SK-N-SH (cell line): ENCODE data around the gene NLRC5. TPM values are rescaled to one million over a fixed set of nuclear protein-coding genes. Genes with fewer than 3 reads are reported as not detected.

Source experiments
- CTCF ChIA-PET: fragments of 300-600, 350-600 bp; formaldehyde crosslinking; extraction: SDS; loops from one replicate; lab custom pipeline; 2021; lab: Yijun Ruan, JAX
- POLR2A ChIA-PET: fragments of 350-600 bp; sonication (Branson Sonifier 250); formaldehyde crosslinking; extraction: SDS; loops from one replicate; lab custom pipeline; 2020; ENCODE audit warnings: antibody characterized with exemption, inconsistent platforms; lab: Yijun Ruan, JAX
- DNase-seq: peaks from one replicate; pipeline ENCODE4 v3.0.0; 2012
- H2AFZ ChIP-seq: fragments of 200-600 bp; sonication (generic); 2 replicates; pipeline ENCODE4 v1.8.1; 2016; ENCODE audit warnings: antibody characterized with exemption, mild to moderate bottlenecking, low read depth
- H3F3A ChIP-seq: fragments of 200-600 bp; sonication (generic); replicated peaks from 2 replicates; pipeline ENCODE3; 2016; ENCODE audit warnings: antibody characterized with exemption, mild to moderate bottlenecking; ENCODE audit not compliant: insufficient read depth
- H3K27ac ChIP-seq, 2 experiments: fragments of 200-500 bp in 1 of 2; fragments of 200-600 bp in 1 of 2; sonication (Bioruptor generic) in 1 of 2; sonication (generic), shearing (Covaris generic) in 1 of 2; 2 replicates each; pipeline versions ENCODE4 v1.5.1 to v1.6.1; 2014 to 2016; ENCODE audit warnings: low read depth in 2 of 2, inconsistent platforms in 1 of 2, low read length in 1 of 2, mild to moderate bottlenecking in 1 of 2, mixed read lengths in 1 of 2
- H3K27me3 ChIP-seq: fragments of 200-600 bp; sonication (generic), shearing (Covaris generic); 2 replicates; pipeline ENCODE4 v1.6.1; 2016; ENCODE audit warnings: mixed run types; ENCODE audit not compliant: insufficient read depth
- H3K36me3 ChIP-seq, 2 experiments: fragments of 200-500 bp in 1 of 2; fragments of 200-600 bp in 1 of 2; sonication (Bioruptor generic) in 1 of 2; sonication (generic) in 1 of 2; replicated peaks in 1 of 2; 2 replicates each; pipeline versions ENCODE3 to v1.5.1; 2014 to 2016; ENCODE audit warnings: low read length in 1 of 2, mild to moderate bottlenecking in 1 of 2; ENCODE audit not compliant: insufficient read depth in 2 of 2, control insufficient read depth in 1 of 2
- H3K4me1 ChIP-seq, 2 experiments: fragments of 200-500 bp in 1 of 2; fragments of 200-600 bp in 1 of 2; sonication (Bioruptor generic) in 1 of 2; sonication (generic), shearing (Covaris generic) in 1 of 2; 2 replicates each; pipeline versions ENCODE4 v1.5.1 to v1.6.1; 2014 to 2016; ENCODE audit warnings: low read depth in 1 of 2, low read length in 1 of 2, mixed run types in 1 of 2; ENCODE audit not compliant: insufficient read depth in 2 of 2, control insufficient read depth in 1 of 2
- H3K4me2 ChIP-seq: fragments of 200-600 bp; sonication (generic), shearing (Covaris generic); 2 replicates; pipeline ENCODE4 v1.6.1; 2017; ENCODE audit warnings: mixed run types
- H3K4me3 ChIP-seq, 2 experiments: fragments of 200-500 bp in 1 of 2; fragments of 200-600 bp in 1 of 2; sonication (Bioruptor generic) in 1 of 2; sonication (generic), shearing (Covaris generic) in 1 of 2; 2 replicates each; pipeline versions ENCODE4 v1.5.1 to v1.8.1; 2014 to 2016; ENCODE audit warnings: low read depth in 2 of 2, inconsistent platforms in 1 of 2, low read length in 1 of 2, mild to moderate bottlenecking in 1 of 2, mixed read lengths in 1 of 2, moderate library complexity in 1 of 2
- H3K79me2 ChIP-seq: fragments of 200-600 bp; sonication (generic); 2 replicates; pipeline ENCODE4 v1.8.1; 2017; ENCODE audit warnings: mild to moderate bottlenecking; ENCODE audit not compliant: insufficient read depth
- H3K9ac ChIP-seq: fragments of 200-600 bp; sonication (generic); 2 replicates; pipeline ENCODE4 v1.6.1; 2017; ENCODE audit warnings: mixed run types
- H3K9me2 ChIP-seq: fragments of 200-600 bp; sonication (generic); 2 replicates; pipeline ENCODE4 v1.6.1; 2017; ENCODE audit warnings: mixed run types
- H3K9me3 ChIP-seq: fragments of 200-600 bp; sonication (generic); 2 replicates; pipeline ENCODE4 v1.6.1; 2017; ENCODE audit warnings: mixed run types, mild to moderate bottlenecking, moderate library complexity
- H4K20me1 ChIP-seq: fragments of 200-600 bp; sonication (generic); 2 replicates; pipeline ENCODE4 v1.6.1; 2017; ENCODE audit warnings: mild to moderate bottlenecking, mixed run types; ENCODE audit not compliant: insufficient read depth
- ELF1 ChIP-seq: IDR thresholded peaks from 2 replicates; pipeline ENCODE4 v1.4.0; 2012
- FOSL2 ChIP-seq: IDR thresholded peaks from 2 replicates; pipeline ENCODE4 v1.4.0; 2012; ENCODE audit warnings: low read depth, mild to moderate bottlenecking, moderate library complexity, borderline replicate concordance
- FOXJ3 ChIP-seq: sonication (generic); formaldehyde crosslinking; IDR thresholded peaks from 2 replicates; pipeline ENCODE4 v1.5.1; 2020; ENCODE audit warnings: mild to moderate bottlenecking, missing genetic modification reagents
- GATA2 ChIP-seq: sonication (generic); formaldehyde crosslinking; IDR thresholded peaks from 2 replicates; pipeline ENCODE4 v1.5.0; 2020; ENCODE audit warnings: mild to moderate bottlenecking, missing genetic modification reagents
- MAX ChIP-seq: IDR thresholded peaks from 2 replicates; pipeline ENCODE4 v1.4.0; 2012; ENCODE audit warnings: low read depth
- MEF2A ChIP-seq: IDR thresholded peaks from 2 replicates; pipeline ENCODE4 v1.4.0; 2012; ENCODE audit warnings: low read depth, borderline replicate concordance
- NRF1 ChIP-seq: IDR thresholded peaks from 2 replicates; pipeline ENCODE4 v1.6.1; 2012; ENCODE audit warnings: low read depth, mild to moderate bottlenecking, low read length
- PBX3 ChIP-seq: IDR thresholded peaks from 2 replicates; pipeline ENCODE4; 2012
- POLR2AphosphoS5 ChIP-seq: IDR thresholded peaks from 2 replicates; pipeline ENCODE4 v1.6.1; 2012; ENCODE audit warnings: low read depth, low read length
- RAD21 ChIP-seq: IDR thresholded peaks from 2 replicates; pipeline ENCODE4 v1.6.1; 2012; ENCODE audit warnings: mild to moderate bottlenecking, low read length
- REST ChIP-seq: IDR thresholded peaks from 2 replicates; pipeline ENCODE4 v1.6.1; 2012; ENCODE audit warnings: mild to moderate bottlenecking, low read depth, low read length, moderate library complexity
- RFX5 ChIP-seq: IDR thresholded peaks from 2 replicates; pipeline ENCODE4 v1.6.1; 2012; ENCODE audit warnings: mild to moderate bottlenecking, improper control_type of control experiment, low read length
- SIN3A ChIP-seq: IDR thresholded peaks from 2 replicates; pipeline ENCODE4 v1.6.1; 2012; ENCODE audit warnings: low read depth, mild to moderate bottlenecking, low read length, moderate library complexity, borderline replicate concordance
- SMC3 ChIP-seq: IDR thresholded peaks from 2 replicates; pipeline ENCODE4 v1.6.1; 2012; ENCODE audit warnings: low read depth, low read length, improper control_type of control experiment
- TEAD4 ChIP-seq: IDR thresholded peaks from 2 replicates; pipeline ENCODE4 v1.4.0; 2012; ENCODE audit warnings: mild to moderate bottlenecking, borderline replicate concordance; ENCODE audit not compliant: insufficient read depth
- USF2 ChIP-seq: fragments of 150-350 bp; IDR thresholded peaks from 2 replicates; pipeline ENCODE4 v1.6.1; 2017; ENCODE audit warnings: antibody characterized with exemption, low read length, low read depth, borderline replicate concordance
- YY1 ChIP-seq: IDR thresholded peaks from 2 replicates; pipeline ENCODE4 v1.4.0; 2012; ENCODE audit warnings: low read depth, mild to moderate bottlenecking
- WGBS: methylation state at CpG from one replicate; pipeline ENCODE4 v1.1.6; 2017; ENCODE audit warnings: low lambda C conversion rate; 5-methylcytosine and 5-hydroxymethylcytosine counted together
- polyA plus RNA-seq, 3 experiments: library from polyadenylated mRNA; depleted of rRNA; stranded (reverse); fragments of >200 nt; gene quantifications; 2 replicates each; pipeline ENCODE4 v1.2.3, GENCODE V29; 2012
- TF ChIP-seq, protein P1 (sequence below): fragments of 150-350 bp; IDR thresholded peaks from 2 replicates; pipeline ENCODE4 v1.6.1; 2016; ENCODE audit warnings: mild to moderate bottlenecking, low read depth, low read length

Gene NLRC5
- polyA plus RNA-seq, 1 of the 3 experiments (the other 2 are of a cell fraction): 6.5 TPM

DNA sequence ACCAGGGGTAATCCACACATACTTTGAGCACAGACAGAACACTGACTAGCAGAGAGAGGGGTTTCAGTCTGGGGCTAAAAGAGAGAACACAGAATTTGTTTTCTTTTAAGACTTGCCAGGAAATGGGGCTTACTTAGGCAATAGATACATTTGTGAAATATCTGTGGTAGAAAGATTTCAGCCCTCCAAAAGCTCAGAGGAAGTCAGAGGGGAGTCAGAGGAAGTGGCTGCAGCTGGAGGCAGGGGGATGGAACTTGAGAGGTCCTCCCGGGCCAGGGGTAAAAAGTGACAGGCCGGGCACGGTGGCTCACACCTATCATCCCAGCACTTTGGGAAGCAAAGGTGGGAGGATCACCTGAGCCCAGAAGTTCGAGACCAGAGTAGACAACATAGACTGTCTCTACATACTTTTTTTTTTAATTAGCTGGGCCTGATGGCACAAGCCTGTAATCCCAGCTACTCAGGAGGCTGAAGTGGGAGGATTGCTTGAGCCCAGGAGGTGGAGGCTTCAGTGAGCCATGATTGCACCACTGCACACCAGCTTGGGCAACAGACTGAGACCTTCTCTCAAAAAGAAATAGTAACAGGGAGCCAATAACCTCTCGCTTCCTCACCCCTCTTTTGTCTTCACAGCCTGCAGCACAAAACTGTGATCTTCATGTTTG is 49.9 kb downstream of the NLRC5 start:
- Histone ChIP-seq H3F3A (no peaks in the 10 kb centered on the region), H3K9ac (no peak overlapping the region), H3K9me2 (no peaks in the 10 kb centered on the region), H3K4me3 (no peak overlapping the region), H3K36me3 (no peaks in the 10 kb centered on the region), H3K4me1 (no peaks in the 10 kb centered on the region; a peak in 1 of 4 replicates), H2AFZ (peak overlapping the region; percentile 78), H4K20me1 (no peaks in the 10 kb centered on the region), H3K9me3 (no peaks in the 10 kb centered on the region), H3K4me2 (no peak overlapping the region), H3K27me3 (no peaks in the 10 kb centered on the region), H3K79me2 (no peaks in the 10 kb centered on the region), H3K27ac (no peak overlapping the region)
- POLR2A ChIA-PET: no interaction called here
- WGBS: 84% methylated on average over 5 of the region's 5 CpGs
- DNase-seq: no peak
- no peak for TF ChIP-seq FOXJ3 (CRISPR knock-in tag)
- TF ChIP-seq FOSL2: no peak
- no peak for TF ChIP-seq TEAD4
- TF ChIP-seq NRF1: no peak
- TF ChIP-seq RAD21: no peak
- no peak for TF ChIP-seq YY1
- TF ChIP-seq MEF2A: no peak
- TF ChIP-seq ELF1: no peak
- no peak for TF ChIP-seq SMC3
- TF ChIP-seq POLR2AphosphoS5: no peak
- TF ChIP-seq GATA2 (CRISPR knock-in tag): no peak
- TF ChIP-seq USF2: no peak
- CTCF ChIA-PET: no interaction called here

DNA sequence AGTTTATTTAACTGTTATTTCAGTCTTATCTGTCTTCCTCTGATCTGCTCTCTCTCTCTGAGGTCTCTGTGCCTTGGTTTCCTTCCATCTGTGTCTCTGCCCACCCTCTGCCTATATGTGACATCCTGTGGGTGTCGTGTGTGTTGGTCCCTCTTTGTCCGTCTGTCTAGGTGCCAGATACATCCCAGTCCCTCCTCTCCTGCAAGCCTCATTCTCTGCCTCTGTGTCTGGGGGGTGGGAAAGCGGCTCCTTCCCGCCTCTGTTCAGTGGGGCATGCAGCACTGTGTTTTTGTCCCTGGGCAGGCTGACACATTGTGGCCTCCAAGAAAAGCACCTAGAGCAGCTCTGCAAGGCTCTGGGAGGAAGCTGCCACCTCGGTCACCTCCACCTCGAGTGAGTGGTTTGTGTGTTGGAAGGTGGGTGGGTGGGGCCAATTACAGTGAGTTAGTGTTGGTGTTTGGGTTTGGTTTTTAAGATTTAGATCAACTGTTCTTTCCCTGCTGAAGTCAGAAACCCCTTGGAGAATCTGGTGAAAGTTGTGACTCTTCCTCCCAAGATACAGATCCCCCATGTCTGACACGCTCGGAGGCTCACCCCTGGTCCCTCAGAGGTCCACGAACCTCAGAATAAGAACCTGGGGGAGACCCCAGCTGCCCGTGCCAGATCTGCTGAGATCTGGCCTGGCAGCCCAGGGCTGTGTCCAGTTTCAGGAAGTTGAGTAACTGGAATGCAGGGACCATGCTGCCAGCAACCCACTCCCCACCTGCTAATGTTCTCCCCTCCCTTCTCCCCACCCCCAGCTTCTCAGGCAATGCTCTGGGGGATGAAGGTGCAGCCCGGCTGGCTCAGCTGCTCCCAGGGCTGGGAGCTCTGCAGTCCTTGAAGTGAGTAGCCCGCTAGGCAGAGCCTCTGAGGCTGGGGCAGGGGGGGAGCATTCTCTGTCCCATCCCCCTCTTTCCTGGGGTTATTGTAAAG is 52.1 kb downstream of the NLRC5 start:
- no peaks in the 10 kb centered on the region for H3K79me2 ChIP-seq
- H3F3A ChIP-seq: no peaks in the 10 kb centered on the region
- H3K4me3 ChIP-seq: no peak overlapping the region
- H3K9me2 ChIP-seq: no peaks in the 10 kb centered on the region
- WGBS: 84% methylated on average over 11 of the region's 12 CpGs
- H3K4me2 ChIP-seq: no peak overlapping the region
- H3K9me3 ChIP-seq: no peaks in the 10 kb centered on the region
- H3K27ac ChIP-seq: no peak overlapping the region
- no peak for DNase-seq
- H2AFZ ChIP-seq: no peak overlapping the region
- H3K4me1 ChIP-seq: no peaks in the 10 kb centered on the region; a peak in 1 of 4 replicates
- H3K27me3 ChIP-seq: no peaks in the 10 kb centered on the region
- ChIA-PET CTCF (interaction anchor here (1.0 kb wide), 1 partner anchor 12 kb away, joined by 3 read pairs; no protein-coding TSS in a partner anchor), POLR2A (no interaction called here)
- H4K20me1 ChIP-seq: no peaks in the 10 kb centered on the region
- no peak overlapping the region for H3K9ac ChIP-seq
- H3K36me3 ChIP-seq: no peaks in the 10 kb centered on the region
- TF ChIP-seq GATA2 (CRISPR knock-in tag) (no peak), FOXJ3 (CRISPR knock-in tag) (no peak), REST (no peak), ELF1 (no peak), SIN3A (no peak), RFX5 (no peak), MAX (no peak), PBX3 (no peak), TEAD4 (no peak)
- TF ChIP-seq, protein P1, sequence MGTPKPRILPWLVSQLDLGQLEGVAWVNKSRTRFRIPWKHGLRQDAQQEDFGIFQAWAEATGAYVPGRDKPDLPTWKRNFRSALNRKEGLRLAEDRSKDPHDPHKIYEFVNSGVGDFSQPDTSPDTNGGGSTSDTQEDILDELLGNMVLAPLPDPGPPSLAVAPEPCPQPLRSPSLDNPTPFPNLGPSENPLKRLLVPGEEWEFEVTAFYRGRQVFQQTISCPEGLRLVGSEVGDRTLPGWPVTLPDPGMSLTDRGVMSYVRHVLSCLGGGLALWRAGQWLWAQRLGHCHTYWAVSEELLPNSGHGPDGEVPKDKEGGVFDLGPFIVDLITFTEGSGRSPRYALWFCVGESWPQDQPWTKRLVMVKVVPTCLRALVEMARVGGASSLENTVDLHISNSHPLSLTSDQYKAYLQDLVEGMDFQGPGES: no peak
